IPS-20b (cell line): ENCODE results near the gene EFNA4.

Source experiments
- H3K27ac ChIP-seq: one replicate; pipeline ENCODE4 v1.5.1; 2013; ENCODE audit warnings: low read length
- H3K27me3 ChIP-seq: 2 replicates; pipeline ENCODE4 v1.6.1; 2013; ENCODE audit warnings: mild to moderate bottlenecking, low read length, inconsistent platforms; ENCODE audit not compliant: insufficient read depth
- H3K36me3 ChIP-seq: 2 replicates; pipeline ENCODE4 v1.6.1; 2013; ENCODE audit warnings: low read depth, mild to moderate bottlenecking, inconsistent platforms, low read length, moderate library complexity; ENCODE audit not compliant: insufficient read depth
- H3K4me1 ChIP-seq: 2 replicates; pipeline ENCODE4 v1.6.1; 2013; ENCODE audit warnings: mild to moderate bottlenecking, control low read depth, inconsistent platforms, low read length, moderate library complexity; ENCODE audit not compliant: insufficient read depth
- H3K4me3 ChIP-seq: 2 replicates; pipeline ENCODE4 v1.5.1; 2013; ENCODE audit warnings: mild to moderate bottlenecking, low read length, inconsistent platforms
- H3K9ac ChIP-seq: 2 replicates; pipeline ENCODE4 v1.6.1; 2013; ENCODE audit warnings: low read depth, mild to moderate bottlenecking, inconsistent platforms, low read length, moderate library complexity
- H3K9me3 ChIP-seq: 2 replicates; pipeline ENCODE4 v1.6.1; 2013; ENCODE audit warnings: mild to moderate bottlenecking, low read depth, low read length, inconsistent platforms; ENCODE audit not compliant: insufficient read depth

The EFNA4 gene

DNA sequence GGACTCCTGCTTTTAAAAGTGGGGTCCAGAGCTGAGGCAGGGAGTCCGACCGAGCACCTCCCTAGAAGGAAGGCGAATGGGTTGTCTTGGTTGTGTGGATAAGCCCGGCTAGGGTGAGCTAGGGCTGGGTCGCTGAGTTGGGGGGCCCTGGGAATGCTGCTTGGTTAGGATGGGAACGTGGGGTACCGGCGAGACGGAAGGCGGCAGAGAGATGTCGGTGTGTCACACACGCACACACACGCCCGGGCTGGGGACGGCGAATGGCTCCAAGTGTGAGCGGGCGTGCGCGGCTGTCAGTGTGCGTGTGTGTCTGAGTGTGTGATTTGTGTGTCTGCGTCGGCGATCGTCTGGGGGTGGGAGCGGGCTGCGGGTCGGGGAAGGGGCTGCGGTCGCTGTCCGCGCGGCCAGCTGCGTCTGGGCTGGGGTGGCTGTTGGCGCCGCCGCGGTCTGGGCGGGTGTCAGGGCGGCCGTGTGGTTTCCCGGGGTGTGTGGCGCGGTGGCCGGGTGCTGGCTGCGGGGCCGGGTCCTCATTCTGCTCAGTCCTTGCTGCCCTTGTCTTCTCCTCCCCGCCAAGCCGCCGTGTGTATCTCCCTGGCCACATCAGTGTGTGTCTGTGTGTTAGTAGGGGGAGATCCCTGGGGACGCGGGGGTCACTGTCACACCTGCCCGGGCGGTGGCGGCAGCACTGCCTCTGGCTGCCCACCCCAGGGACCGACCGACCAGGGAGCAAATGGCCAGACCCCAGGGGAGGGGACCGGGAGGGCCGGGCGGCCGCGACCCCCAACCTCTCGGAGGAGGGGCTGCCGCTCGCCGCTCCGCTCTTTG, 16.2 kb downstream of the EFNA4 start:
- H3K4me3 ChIP-seq = peak overlapping the region; percentile 67
- peak overlapping the region; percentile 27; the same call in 1 of the 2 replicates for H3K9ac ChIP-seq
- H3K27ac ChIP-seq = no peak overlapping the region
- peaks cover 12% of the 10 kb centered on the region for H3K4me1 ChIP-seq
- H3K27me3 ChIP-seq = peaks cover 87% of the 10 kb centered on the region
- H3K9me3 ChIP-seq = no peaks in the 10 kb centered on the region
- no peaks in the 10 kb centered on the region for H3K36me3 ChIP-seq

DNA sequence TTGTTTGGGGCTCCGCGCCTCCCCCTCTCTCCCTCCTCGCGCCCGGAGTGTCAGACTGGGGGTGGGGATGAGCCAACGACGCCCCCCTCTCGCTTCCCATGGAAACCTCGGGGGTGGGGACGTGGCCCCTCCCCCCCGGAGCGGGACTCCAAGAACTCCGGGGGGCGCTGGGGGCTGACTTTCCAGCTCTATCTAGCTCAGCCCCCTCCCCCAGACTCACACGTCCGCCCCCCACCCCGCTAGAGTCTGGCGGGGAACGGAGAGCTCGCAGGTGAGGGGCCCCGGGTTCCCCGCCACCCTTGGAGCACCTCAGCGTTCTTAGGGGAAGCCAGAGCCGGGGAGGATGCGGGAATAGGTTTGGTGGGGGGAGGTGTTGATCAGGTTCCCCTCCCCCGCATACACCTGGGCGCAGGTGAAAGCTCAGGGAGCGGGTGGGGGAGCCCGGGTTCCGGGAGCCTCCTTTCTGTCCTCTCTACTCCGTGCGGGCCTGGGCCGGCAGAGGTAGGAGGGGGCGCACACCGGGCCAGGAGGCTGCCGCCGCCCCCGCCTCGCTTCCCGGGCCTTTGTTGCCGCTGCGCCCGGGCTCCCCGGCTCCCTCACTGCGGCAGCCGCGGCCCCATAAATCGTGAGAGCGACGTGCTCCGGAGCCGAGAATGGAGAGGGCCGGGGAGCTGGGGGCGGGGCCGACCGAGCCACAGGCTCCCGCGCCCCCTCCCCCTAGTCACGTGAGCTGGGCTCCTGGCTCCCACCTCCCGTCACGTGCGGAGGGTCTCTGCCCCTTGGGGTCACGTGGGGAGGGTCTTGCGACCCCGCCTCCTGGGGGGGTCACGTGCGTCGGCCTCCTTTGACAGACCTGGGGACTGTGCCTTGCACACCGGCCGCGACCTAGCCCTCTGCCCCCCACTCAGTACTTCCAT, 17.0 kb downstream of the EFNA4 start:
- peak overlapping the region; percentile 51; the same call in 1 of the 2 replicates for H3K9ac ChIP-seq
- peaks cover 12% of the 10 kb centered on the region for H3K4me1 ChIP-seq
- no peaks in the 10 kb centered on the region for H3K36me3 ChIP-seq
- H3K27me3 ChIP-seq = peaks cover 80% of the 10 kb centered on the region
- H3K9me3 ChIP-seq = no peaks in the 10 kb centered on the region
- no peak overlapping the region for H3K27ac ChIP-seq
- H3K4me3 ChIP-seq = peak overlapping the region; percentile 67; the same call in 1 of the 2 replicates

DNA sequence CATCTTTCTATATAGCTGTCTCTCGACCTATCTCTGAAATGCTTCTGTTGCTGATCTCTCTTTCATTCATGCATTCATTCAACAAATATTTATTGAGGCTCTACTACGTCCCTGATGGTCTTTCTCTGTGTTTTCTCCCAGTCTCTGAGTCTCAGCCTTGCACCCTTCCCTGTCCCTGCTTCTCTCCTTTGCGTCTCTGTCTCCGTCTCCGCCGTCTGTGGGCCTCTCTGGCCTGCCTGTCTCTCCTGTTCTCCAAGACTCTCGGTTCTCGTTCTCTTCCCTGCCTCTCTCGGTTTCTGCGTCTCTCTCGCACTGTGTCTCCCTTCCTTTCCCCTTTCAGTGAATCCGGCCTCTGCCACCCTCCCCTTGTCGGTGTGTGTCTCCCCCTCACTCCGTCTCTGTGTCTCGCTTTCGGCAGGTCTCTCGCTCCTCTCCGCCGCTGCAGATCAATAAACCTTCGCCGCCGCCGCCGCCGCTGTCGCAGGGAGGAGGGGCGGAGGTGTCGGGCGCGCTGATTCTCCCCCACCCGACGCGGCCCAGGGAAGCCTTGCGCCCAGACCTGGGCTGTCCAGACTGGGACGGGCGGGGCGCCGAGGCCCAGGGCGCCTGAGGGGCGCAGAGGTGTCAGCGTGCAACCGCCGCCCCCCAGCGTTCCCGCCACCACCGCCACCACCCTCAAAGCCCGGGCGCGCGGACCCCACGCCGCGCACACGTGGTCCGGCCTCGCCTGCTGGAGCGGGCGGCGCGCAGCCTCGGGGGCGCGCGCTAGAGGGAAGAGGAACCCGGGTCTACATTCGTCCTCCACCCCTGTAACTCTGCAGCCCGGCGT, 18.1 kb downstream of the EFNA4 start:
- H3K4me3 ChIP-seq = peak overlapping the region; percentile 67; the same call in 1 of the 2 replicates

DNA sequence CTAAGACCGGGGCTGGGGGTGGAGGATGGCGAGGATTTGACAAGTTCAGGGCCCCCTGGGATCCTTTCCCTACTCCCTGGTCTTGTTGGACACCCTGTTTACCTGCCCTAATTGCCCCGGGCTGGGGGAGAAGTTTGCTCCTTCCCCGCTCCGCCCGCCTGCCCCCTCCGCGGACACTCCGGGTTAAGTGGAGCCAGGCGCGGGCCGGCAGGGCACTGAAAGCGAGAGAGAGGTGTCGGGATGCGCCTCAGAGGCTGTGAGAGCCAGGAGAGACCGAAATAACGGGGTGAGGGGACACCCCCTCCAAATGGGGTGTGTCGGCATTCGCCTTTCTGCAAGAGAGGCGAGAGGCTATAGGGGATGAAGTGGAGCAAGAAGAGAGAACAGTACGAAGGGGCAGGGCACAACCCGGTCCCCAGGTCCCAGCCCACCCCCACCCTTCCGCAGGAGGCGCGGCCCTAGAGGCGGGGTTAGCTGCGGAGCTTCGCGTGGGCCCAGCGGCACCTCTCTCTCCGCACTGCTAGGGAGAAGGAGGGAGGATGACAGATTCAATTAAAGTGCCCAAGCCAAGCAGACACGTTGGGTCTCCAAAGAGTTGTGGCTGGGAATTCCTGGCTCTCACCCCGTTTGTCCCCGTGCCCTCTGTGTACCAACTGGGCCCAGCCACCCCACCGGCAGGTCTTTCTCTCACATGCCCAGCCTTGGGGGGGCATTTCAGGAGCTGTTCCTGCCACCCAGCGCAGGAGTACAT, 18.9 kb downstream of the EFNA4 start:
- Histone ChIP-seq H3K9ac (no peak overlapping the region), H3K4me1 (peaks cover 17% of the 10 kb centered on the region), H3K36me3 (no peaks in the 10 kb centered on the region), H3K4me3 (peak overlapping the region; percentile 29; the same call in 1 of the 2 replicates), H3K27ac (no peak overlapping the region), H3K9me3 (no peaks in the 10 kb centered on the region), H3K27me3 (peaks cover 70% of the 10 kb centered on the region)

More for the DNA sequence above, 18.1 kb downstream of the EFNA4 start:
- Histone ChIP-seq H3K9ac (no peak overlapping the region), H3K36me3 (no peaks in the 10 kb centered on the region), H3K27ac (no peak overlapping the region), H3K9me3 (no peaks in the 10 kb centered on the region), H3K27me3 (peaks cover 78% of the 10 kb centered on the region), H3K4me1 (peaks cover 16% of the 10 kb centered on the region)

DNA sequence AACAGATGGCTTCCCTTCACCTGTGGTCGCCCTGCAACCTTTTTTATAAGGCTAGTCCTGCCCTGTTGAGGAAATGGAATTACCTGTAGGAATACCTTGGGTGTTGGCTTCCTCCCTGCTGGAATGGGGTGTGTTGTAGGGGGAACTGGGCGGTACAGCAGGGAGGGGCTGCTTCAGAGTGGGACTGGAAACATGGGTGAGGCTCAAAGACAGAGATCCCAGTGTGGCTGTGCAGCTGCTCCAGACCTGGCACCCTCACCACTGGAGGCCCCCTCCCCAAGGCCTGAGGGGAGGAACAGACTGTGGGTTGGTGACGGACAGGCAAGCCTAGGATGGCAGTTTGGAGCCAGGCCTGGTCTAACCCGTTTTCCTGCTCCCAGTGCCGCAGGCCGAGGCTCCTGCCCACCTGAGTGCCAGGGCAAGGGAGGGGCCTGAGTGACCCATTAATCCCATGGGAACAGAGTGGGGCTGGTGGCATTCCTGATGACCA, 19.6 kb downstream of the EFNA4 start:
- Histone ChIP-seq H3K27ac (no peak overlapping the region), H3K4me1 (peaks cover 18% of the 10 kb centered on the region), H3K36me3 (no peaks in the 10 kb centered on the region), H3K4me3 (no peak overlapping the region), H3K9me3 (no peaks in the 10 kb centered on the region), H3K9ac (no peak overlapping the region), H3K27me3 (peaks cover 64% of the 10 kb centered on the region)

DNA sequence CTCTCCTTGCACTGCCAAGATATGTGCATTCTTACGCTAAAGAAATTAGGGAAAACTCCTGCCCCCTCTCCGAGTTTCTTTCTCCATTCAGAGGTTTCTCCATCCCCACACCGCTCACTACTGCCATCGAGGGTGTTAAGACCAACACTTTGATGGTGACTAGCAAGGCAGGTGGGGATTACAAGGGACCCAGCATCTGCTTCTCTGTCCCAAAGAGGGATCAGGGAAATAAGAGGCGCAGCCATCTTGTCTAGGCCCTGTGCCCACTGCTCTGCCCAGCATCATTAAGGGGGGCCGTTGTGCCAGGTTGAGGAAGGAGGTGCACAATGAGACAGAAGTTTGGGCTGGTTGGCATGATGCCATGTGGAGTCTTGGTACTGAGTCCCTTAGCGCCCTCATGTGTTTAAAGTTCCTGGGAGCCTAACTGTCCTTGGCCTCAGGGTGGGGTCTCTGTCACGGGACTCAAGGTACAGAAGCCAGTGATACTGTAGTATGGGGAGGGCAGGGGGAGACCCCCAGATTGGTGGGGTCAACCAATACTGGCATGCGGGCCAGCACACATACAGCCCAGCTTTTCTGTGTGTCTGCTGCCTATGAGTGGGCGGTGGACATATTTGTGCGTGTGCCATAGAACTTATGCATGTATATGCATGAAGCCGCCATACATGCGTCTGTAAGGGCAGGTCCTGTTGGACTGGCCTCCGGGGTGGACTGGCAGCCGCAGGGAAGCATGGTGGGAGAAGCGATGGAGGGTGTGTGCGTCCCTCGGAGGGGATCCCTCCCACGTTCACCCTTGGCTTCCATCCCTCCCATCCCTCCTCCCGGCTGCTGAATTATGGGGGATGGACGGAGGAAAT, 20.6 kb downstream of the EFNA4 start:
- Histone ChIP-seq H3K4me3 (peak overlapping the region; percentile 82; the same call in 1 of the 2 replicates), H3K4me1 (peaks cover 15% of the 10 kb centered on the region), H3K9ac (no peak overlapping the region), H3K27ac (no peak overlapping the region), H3K9me3 (no peaks in the 10 kb centered on the region), H3K36me3 (no peaks in the 10 kb centered on the region), H3K27me3 (peaks cover 54% of the 10 kb centered on the region)

DNA sequence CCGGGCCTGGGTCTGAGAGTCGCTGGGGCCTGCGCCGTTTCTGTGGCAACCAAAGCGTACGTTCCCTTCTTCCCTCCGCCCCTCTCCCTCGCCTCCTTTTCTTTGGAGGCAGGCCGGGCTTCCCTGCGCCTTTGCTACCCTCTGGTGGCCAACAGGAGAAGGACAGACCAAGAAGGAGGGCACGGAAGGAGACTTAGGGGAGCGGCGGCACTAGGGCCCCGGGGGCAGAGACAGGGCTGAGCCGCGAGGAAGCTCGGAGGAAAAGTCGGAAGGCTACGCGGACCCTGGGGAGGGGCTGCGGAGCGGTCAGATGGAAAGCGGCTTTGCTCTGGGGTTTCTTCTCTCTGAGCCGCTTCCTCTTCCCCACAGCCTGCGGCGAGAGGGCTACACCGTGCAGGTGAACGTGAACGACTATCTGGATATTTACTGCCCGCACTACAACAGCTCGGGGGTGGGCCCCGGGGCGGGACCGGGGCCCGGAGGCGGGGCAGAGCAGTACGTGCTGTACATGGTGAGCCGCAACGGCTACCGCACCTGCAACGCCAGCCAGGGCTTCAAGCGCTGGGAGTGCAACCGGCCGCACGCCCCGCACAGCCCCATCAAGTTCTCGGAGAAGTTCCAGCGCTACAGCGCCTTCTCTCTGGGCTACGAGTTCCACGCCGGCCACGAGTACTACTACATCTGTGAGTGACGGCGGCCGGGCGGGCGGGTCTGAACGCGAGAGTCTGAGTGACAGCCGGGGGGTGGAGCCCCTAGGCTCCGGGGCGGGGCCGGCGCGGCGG, 21.4 kb downstream of the EFNA4 start:
- Histone ChIP-seq H3K36me3 (no peaks in the 10 kb centered on the region), H3K27ac (no peak overlapping the region)

DNA sequence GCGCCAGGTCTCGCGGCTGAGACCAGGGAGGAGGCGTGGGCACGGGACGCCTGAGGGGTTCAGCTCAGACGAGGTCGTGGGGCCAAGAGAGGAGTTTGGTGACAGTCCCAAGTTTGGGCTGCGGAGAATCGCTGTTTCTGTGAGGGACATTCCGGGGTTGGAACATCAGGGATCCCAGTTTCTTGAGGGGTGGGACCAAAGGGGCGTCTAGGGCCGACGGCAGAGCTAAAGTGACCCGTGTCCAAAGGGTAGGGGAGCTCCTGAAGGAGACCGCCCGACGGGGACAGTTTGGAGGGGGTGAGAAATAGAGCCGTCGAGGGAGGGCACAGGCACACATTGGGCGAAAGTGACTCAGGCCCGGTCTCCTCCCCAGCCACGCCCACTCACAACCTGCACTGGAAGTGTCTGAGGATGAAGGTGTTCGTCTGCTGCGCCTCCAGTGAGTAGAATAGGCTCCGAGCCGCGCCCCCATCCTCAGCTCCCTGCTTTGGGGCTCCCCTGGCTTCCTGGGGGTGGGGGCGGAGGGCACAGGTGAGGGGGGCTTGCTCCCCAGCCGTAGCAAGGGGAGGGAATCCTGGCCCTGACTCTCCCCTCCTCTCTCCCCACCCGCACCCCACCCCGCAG, 22.1 kb downstream of the EFNA4 start:
- no peak overlapping the region for H3K27ac ChIP-seq
- H3K9me3 ChIP-seq = no peaks in the 10 kb centered on the region
- H3K9ac ChIP-seq = peak overlapping the region; percentile 53; the same call in 1 of the 2 replicates
- peaks cover 39% of the 10 kb centered on the region for H3K27me3 ChIP-seq
- H3K36me3 ChIP-seq = no peaks in the 10 kb centered on the region
- H3K4me3 ChIP-seq = peak overlapping the region; percentile 82
- H3K4me1 ChIP-seq = peaks cover 12% of the 10 kb centered on the region

More for the DNA sequence above, 21.4 kb downstream of the EFNA4 start:
- peak overlapping the region; percentile 68; the same call in 1 of the 2 replicates for H3K9ac ChIP-seq
- peak overlapping the region; percentile 82 for H3K4me3 ChIP-seq
- H3K4me1 ChIP-seq = peaks cover 12% of the 10 kb centered on the region
- no peaks in the 10 kb centered on the region for H3K9me3 ChIP-seq
- H3K27me3 ChIP-seq = peaks cover 46% of the 10 kb centered on the region

DNA sequence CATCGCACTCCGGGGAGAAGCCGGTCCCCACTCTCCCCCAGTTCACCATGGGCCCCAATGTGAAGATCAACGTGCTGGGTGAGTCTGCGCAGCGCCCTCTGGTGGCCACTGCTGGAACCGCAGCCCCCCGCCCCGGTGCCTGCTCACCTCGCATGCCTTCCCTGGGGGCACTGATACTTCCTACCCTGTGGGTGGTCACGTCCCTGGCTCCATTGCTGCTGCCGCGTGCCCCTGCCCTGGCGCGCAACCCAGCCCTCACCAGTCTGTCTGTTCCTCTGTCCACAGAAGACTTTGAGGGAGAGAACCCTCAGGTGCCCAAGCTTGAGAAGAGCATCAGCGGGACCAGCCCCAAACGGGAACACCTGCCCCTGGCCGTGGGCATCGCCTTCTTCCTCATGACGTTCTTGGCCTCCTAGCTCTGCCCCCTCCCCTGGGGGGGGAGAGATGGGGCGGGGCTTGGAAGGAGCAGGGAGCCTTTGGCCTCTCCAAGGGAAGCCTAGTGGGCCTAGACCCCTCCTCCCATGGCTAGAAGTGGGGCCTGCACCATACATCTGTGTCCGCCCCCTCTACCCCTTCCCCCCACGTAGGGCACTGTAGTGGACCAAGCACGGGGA, 22.7 kb downstream of the EFNA4 start:
- Histone ChIP-seq H3K9ac (no peak overlapping the region), H3K27me3 (peaks cover 33% of the 10 kb centered on the region), H3K9me3 (no peaks in the 10 kb centered on the region), H3K27ac (no peak overlapping the region), H3K36me3 (no peaks in the 10 kb centered on the region), H3K4me1 (peaks cover 11% of the 10 kb centered on the region), H3K4me3 (peak overlapping the region; percentile 82; the same call in 1 of the 2 replicates)
